Measurements from ENCODE around the gene TMIGD3. TPM values are rescaled to one million over a fixed set of nuclear protein-coding genes. Genes with fewer than 3 reads are reported as not detected.
"Not testable (repeated sequence)": the region's sequence is repeated elsewhere in the genome, so short reads cannot be mapped to it uniquely, and the experiment has no call there.

TMIGD3 gene
- not detected for total RNA-seq

DNA sequence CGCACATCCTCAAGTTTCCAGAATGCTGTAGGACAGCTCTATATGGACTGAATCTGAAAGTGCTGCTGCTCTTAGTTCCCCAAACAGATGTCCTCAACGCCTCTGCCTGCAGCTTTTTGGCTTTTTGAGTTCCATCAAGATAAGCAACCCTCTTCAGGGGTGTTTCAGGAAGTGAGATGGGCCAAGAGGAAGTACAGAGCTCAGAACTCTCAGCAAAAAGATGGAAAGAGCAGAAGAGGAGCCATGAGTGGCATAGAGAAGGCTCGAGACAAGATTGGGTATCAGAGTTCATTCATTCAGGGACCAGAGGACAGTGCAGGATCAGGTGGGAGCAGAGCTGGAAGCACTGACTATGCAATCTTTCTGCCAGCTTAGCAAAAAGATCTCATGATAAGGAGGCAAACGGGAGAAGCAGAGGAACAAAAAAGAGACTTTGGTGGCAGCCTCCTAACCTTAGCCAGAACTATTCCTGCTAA, at the start of gene TMIGD3, which contains the start of gene ADORA3:
Gene TMIGD3 (minus strand): TSS at position 49 of the 476 bp plus-strand sequence. CDS start 279 bp downstream, outside the sequence.
Gene ADORA3 (minus strand): TSS at position 49 of the 476 bp plus-strand sequence. CDS start 279 bp downstream, outside the sequence.
- H3K27me3 Mint-ChIP-seq, result no peaks in the 10 kb centered on the region
- peak within 1 kb of the TSS; percentile 10 for H3K4me3 Mint-ChIP-seq

GRCh38 chr1:111553196-111553595, 49.8 kb upstream of the TMIGD3 start:
- ATAC-seq, result no peak

More for the DNA sequence above, at the start of gene TMIGD3, which contains the start of gene ADORA3:
- Mint-ChIP-seq H3K9me3 (no peaks in the 10 kb centered on the region), H3K4me1 (ENCODE audit: low read depth in 2 of 2) (peaks cover 18 to 24% of the 10 kb centered on the region in 2 donors), H3K36me3 (no peaks in the 10 kb centered on the region), H3K27ac (peak within 1 kb of the TSS in 1 of 2 donors; percentile 58)
- no peak for ATAC-seq
- DNase-seq (ENCODE audit: low spot score), result no peak

GRCh38 chr1:111552587-111552986, 49.2 kb upstream of the TMIGD3 start:
- no peaks in the 10 kb centered on the region for H3K9me3 Mint-ChIP-seq
- no peak for ATAC-seq

More at GRCh38 chr1:111553196-111553595, 49.8 kb upstream of the TMIGD3 start:
- H3K9me3 Mint-ChIP-seq, result no peaks in the 10 kb centered on the region
- peaks cover 6 to 8% of the 10 kb centered on the region in 2 donors for H3K27me3 Mint-ChIP-seq
- H3K4me3 Mint-ChIP-seq, result no peak overlapping the region
- no peak overlapping the region for H3K27ac Mint-ChIP-seq
- peaks cover 0 to 3% of the 10 kb centered on the region in 2 donors for H3K4me1 Mint-ChIP-seq (ENCODE audit: low read depth in 2 of 2)
- no peak for DNase-seq (ENCODE audit: low spot score)
- H3K36me3 Mint-ChIP-seq, result no peaks in the 10 kb centered on the region

GRCh38 chr1:111551623-111552411, 48.4 kb upstream of the TMIGD3 start:
- Mint-ChIP-seq H3K27me3 (peaks cover 6 to 8% of the 10 kb centered on the region in 2 donors), H3K36me3 (no peaks in the 10 kb centered on the region), H3K9me3 (no peaks in the 10 kb centered on the region), H3K27ac (no peak overlapping the region), H3K4me1 (ENCODE audit: low read depth in 2 of 2) (peaks cover 0 to 3% of the 10 kb centered on the region in 2 donors), H3K4me3 (no peak overlapping the region)
- no peak for DNase-seq (ENCODE audit: low spot score)
- no peak for ATAC-seq

More at GRCh38 chr1:111552587-111552986, 49.2 kb upstream of the TMIGD3 start:
- Mint-ChIP-seq H3K27ac (no peak overlapping the region), H3K36me3 (no peaks in the 10 kb centered on the region), H3K4me1 (ENCODE audit: low read depth in 2 of 2) (peaks cover 0 to 3% of the 10 kb centered on the region in 2 donors), H3K27me3 (peaks cover 6 to 8% of the 10 kb centered on the region in 2 donors), H3K4me3 (no peak overlapping the region)
- no peak for DNase-seq (ENCODE audit: low spot score)

DNA sequence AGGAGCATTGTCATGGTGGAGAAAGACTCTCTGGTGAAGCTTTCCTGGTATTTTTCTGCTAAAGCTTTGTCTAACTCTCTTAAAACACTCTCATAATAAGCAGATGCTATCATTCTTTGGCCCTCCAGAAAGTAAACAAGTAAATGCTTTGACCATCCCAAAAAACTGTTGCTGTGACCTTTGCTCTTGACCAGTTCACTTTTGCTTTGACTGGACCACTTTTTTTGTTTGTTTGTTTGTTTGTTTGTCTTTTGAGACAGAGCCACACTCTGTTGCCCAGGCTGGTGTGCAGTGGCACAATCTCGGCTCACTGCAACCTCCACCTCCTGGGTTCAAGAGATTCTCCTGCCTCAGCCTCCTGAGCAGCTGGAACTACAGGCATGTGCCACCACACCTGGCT, 44.4 kb upstream of the TMIGD3 start:
- not testable (repeated sequence) for H3K9me3 Mint-ChIP-seq; ATAC-seq; H3K4me3 Mint-ChIP-seq; DNase-seq (ENCODE audit: low spot score); H3K36me3 Mint-ChIP-seq; H3K27ac Mint-ChIP-seq; H3K4me1 Mint-ChIP-seq (ENCODE audit: low read depth in 2 of 2)
- H3K27me3 Mint-ChIP-seq, result peaks cover 9 to 13% of the 10 kb centered on the region in 2 donors

GRCh38 chr1:111542187-111542586, 38.8 kb upstream of the TMIGD3 start:
- ATAC-seq (no peak), DNase-seq (ENCODE audit: low spot score) (no peak)
- H3K4me3 Mint-ChIP-seq, result no peak overlapping the region
- H3K4me1 Mint-ChIP-seq (ENCODE audit: low read depth in 2 of 2), result no peaks in the 10 kb centered on the region
- H3K27ac Mint-ChIP-seq, result no peak overlapping the region
- H3K9me3 Mint-ChIP-seq, result peaks cover 3% of the 10 kb centered on the region
- no peaks in the 10 kb centered on the region for H3K36me3 Mint-ChIP-seq
- peaks cover 14 to 18% of the 10 kb centered on the region in 2 donors for H3K27me3 Mint-ChIP-seq

DNA sequence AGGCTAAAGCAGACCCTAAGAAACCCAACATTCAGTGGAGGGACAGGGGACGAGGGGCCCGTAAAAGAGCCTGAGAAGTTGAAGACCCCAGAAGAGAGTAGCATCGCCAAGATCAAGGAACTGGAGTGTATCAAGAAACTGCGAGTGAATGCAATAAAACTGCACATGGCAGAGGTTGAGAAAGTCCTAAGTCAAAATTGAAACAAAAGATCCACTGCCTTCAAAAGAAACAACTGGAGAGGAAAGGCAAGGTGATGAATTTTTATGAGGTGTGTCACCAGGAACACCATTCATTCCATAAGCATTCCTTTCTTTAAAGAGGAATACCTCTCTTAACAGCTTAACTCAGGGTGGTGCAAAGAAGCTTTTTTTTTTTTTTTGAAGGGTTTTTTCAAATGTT, 38.3 kb upstream of the TMIGD3 start:
- no peak for ATAC-seq
- H3K4me3 Mint-ChIP-seq, result no peak overlapping the region
- H3K36me3 Mint-ChIP-seq, result no peaks in the 10 kb centered on the region
- peaks cover 3% of the 10 kb centered on the region for H3K9me3 Mint-ChIP-seq
- H3K4me1 Mint-ChIP-seq (ENCODE audit: low read depth in 2 of 2), result no peaks in the 10 kb centered on the region
- DNase-seq (ENCODE audit: low spot score), result no peak
- no peak overlapping the region for H3K27ac Mint-ChIP-seq
- peaks cover 18 to 19% of the 10 kb centered on the region in 2 donors for H3K27me3 Mint-ChIP-seq

DNA sequence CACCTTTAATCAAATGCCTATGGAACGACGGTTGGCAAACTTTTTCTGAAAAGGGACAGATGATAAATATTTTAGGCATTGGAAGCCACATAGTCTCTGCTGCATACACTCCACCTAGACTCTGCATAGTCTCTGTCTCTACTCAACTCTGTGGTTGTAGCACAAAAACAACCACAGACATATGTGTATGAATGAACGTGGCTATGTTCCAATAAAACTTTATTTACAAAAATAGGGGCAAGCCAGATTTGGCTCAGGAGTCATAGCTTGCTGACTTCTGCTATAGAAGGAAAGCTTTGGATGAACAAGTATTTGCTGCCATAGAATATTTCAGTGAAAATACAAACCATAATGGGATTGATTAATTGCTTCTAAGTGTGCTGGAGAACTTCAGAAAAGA, 37.5 kb upstream of the TMIGD3 start:
- Mint-ChIP-seq H3K36me3 (no peaks in the 10 kb centered on the region), H3K9me3 (peaks cover 3% of the 10 kb centered on the region), H3K4me1 (ENCODE audit: low read depth in 2 of 2) (no peaks in the 10 kb centered on the region), H3K27ac (no peak overlapping the region), H3K4me3 (no peak overlapping the region), H3K27me3 (peaks cover 14 to 15% of the 10 kb centered on the region in 2 donors)
- no peak for DNase-seq (ENCODE audit: low spot score)
- ATAC-seq, result no peak

- Mint-ChIP-seq H3K9me3 (no peaks in the 10 kb centered on the region), H3K4me3 (no peak overlapping the region), H3K36me3 (no peaks in the 10 kb centered on the region), H3K27me3 (peaks cover 14 to 15% of the 10 kb centered on the region in 2 donors), H3K27ac (no peak overlapping the region), H3K4me1 (ENCODE audit: low read depth in 2 of 2) (no peaks in the 10 kb centered on the region)
- ATAC-seq (no peak), DNase-seq (ENCODE audit: low spot score) (no peak)
These were observed 35.1 kb upstream of the TMIGD3 start for GRCh38 chr1:111538343-111539025.

- Mint-ChIP-seq H3K27me3 (peaks cover 7 to 14% of the 10 kb centered on the region in 2 donors), H3K9me3 (no peaks in the 10 kb centered on the region), H3K4me3 (no peak overlapping the region), H3K27ac (no peak overlapping the region), H3K36me3 (no peaks in the 10 kb centered on the region), H3K4me1 (ENCODE audit: low read depth in 2 of 2) (no peaks in the 10 kb centered on the region)
- ATAC-seq, result no peak
- DNase-seq (ENCODE audit: low spot score), result no peak
These were observed 32.1 kb upstream of the TMIGD3 start for GRCh38 chr1:111535256-111536191.

- peaks cover 16 to 24% of the 10 kb centered on the region in 2 donors for H3K4me1 Mint-ChIP-seq (ENCODE audit: low read depth in 2 of 2)
- H3K9me3 Mint-ChIP-seq, result no peaks in the 10 kb centered on the region
- H3K4me3 Mint-ChIP-seq, result no peak overlapping the region
- H3K27ac Mint-ChIP-seq, result no peak overlapping the region
- DNase-seq (ENCODE audit: low spot score) (no peak), ATAC-seq (no peak)
- H3K36me3 Mint-ChIP-seq, result no peaks in the 10 kb centered on the region
- no peaks in the 10 kb centered on the region for H3K27me3 Mint-ChIP-seq
These were observed 16.6 kb upstream of the TMIGD3 start for GRCh38 chr1:111520053-111520452.

DNA sequence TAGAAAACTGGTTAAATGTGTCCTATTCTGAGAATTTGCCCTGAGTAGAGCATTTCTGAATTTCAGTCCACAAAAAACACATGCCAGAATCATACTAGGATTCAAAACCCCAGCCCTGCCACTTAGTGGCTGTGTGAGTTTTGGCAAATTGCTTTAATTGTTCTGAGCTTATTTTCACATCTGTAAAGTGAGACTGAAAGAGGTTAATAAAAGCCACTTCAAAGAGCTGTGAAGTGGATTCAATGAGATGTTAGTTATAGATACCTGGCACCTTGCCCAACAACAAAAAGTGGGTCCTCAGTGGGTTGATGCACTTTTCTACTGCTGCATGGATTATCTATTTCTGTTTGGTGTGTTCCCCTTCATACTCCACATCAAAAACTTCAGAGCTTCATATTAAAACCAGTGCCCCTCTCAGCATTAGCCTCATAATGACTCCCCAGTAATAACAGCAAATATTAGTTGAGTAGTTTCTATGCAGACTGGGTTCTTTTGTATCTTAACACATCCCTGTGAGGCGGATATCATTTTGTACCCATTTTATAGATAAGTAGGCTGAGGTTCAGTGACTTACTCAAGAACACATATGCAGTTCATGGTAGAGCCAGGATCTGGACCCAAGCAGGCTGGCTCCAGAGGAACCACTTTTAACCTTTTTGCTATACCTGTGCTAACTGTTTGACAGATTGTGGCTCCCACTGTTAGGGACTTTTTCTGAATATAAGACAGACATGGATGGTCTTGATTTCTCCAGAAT, 14.2 kb upstream of the TMIGD3 start:
- no peaks in the 10 kb centered on the region for H3K36me3 Mint-ChIP-seq
- H3K9me3 Mint-ChIP-seq, result no peaks in the 10 kb centered on the region
- peak overlapping the region; percentile 45 for H3K4me3 Mint-ChIP-seq
- H3K27ac Mint-ChIP-seq, result peak overlapping the region in 1 of 2 donors; percentile 10
- ATAC-seq, result no peak
- peaks cover 17 to 24% of the 10 kb centered on the region in 2 donors for H3K4me1 Mint-ChIP-seq (ENCODE audit: low read depth in 2 of 2)
- H3K27me3 Mint-ChIP-seq, result no peaks in the 10 kb centered on the region
- DNase-seq (ENCODE audit: low spot score), result no peak
